ACHN (cell line): ENCODE data around the gene SYNC.
"Not testable (repeated sequence)": the region's sequence is repeated elsewhere in the genome, so short reads cannot be mapped to it uniquely, and the experiment has no call there.

Experiments used
- DNase-seq: peaks from one replicate; pipeline ENCODE4 v3.0.0-alpha.2; 2015
- in situ Hi-C: cut with HindIII; loops from 2 replicates; pipeline ENCODE4 v1.10.0; 2017; ENCODE audit warnings: low sequenced_read_pairs, low pct_ligation_motif_present, low pct_unique_long_range_greater_than_20kb

The SYNC gene

DNA sequence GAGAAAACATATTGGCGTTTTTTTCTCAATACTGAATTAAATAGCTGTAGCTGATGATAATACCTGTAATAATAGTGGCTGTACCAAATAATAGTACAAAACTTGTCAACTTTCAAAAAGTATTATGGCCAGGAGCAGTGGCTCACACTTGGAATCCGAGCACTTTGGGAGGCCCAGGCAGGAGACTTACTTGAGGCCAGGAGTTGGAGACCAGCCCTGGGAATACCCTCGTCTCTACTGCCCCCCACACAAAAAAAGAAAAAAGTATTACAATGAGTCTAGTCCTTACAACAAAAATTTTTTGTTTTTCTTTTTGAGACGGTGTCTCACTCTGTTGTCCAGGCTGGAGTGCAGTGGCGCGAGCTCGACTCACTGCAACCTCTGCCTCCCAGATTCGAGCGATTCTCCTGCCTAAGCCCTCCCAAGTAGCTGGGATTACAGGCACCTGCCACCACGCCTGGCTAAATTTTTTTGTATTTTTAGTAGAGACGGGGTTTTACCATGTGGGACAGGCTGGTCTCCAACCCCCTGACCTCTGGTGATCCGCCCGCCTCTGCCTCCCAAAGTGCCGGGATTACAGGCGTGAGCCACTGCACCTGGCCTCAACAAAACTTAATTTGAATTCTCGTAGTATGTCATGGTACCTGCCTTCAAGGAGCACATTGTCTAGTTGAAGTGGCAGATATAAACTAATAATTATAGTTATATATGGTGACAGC, 50.2 kb downstream of the SYNC start:
- in situ Hi-C loops, result no loop called here
- no peak for DNase-seq

DNA sequence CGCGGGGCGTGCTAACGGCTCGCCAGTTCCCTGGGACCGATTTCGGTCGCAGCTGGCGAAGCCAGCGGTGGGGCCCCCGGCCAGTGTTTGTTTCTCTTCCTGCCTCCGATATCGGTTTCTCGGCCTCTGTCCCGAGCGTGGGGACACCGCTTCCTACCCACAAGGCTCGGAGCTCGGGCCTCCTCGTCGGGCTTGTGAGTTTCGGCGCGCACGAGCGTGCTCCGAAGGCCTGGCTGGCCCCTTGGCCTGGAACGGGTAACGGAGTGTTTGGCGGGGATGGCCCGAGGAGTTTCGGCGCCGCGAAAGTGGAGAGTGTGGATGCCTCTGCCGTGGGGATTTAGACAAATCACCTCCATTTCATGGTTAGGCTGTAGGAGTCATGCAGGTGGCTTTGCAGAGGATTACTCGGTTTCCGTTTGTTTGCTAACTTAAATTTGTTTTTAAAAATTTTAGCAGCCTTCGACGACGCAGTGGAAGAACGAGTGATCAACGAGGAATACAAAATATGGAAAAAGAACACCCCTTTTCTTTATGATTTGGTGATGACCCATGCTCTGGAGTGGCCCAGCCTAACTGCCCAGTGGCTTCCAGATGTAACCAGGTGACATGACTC, 51.0 kb downstream of the SYNC start:
- peak; percentile 51 for DNase-seq
- in situ Hi-C loops, result no loop called here

DNA sequence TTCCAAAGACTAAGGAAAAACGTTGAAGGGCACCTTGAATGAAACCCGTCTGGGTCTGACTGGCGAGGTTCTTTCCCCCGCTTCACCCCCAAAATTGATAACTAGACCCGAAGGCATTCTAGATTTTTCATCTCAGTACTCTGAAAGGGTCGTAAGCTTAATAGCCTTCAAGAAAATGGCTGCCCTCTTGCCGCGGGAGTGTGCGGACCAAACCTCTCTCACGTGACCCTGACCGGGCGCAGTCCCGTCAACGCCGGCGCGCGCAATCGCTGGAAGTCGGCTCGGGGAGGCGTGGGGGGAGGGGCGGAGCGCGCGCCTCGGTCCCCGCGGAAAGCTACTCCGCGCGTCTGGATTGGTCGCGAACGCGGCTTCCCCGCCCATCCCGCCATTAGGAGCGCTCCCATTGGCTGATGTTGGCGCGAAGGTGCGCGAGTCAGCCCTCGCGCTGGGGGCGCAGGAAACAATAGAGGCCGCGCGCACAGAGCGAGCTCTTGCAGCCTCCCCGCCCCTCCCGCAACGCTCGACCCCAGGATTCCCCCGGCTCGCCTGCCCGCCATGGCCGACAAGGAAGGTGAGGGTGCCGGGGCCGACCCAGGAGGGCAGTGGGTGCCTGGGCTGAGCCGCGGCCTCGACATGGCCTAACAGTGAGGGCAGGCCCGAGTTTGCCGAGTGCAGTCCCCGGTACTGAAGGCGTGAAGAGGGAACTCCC, 51.7 kb downstream of the SYNC start, which contains the start of gene RBBP4:
Gene RBBP4 (plus strand): TSS at position 457 of the 709 bp plus-strand sequence. CDS start 99 bp downstream, at position 556.
- DNase-seq, result peak; percentile 95
- in situ Hi-C loops, result no loop called here

DNA sequence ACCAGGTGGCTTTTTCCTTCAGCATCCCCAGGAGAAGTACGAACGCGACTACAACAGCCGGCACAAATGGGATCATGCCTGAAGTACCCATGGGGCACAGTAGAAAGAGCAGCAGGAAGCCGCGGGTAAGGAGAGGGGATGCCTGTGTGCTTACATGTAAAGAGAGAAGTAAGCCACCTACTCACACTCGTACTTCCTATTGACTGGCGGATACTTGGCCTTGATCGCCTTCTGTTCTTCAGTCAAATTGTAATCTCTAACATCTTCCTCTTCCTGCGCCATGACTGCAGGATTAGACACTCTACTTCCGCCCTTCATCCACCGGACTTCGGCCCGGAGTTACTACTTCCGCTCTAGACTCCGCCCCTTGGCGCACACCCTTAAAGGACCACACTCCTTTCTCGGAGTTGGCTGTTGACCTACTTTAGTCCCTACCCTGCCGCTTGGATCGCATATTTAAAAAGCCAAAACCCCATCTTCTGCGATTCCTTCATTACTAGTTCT, 52.3 kb downstream of the SYNC start, which contains the start of gene ZBTB8OS:
Gene ZBTB8OS (minus strand): TSS at position 303 of the 504 bp plus-strand sequence. CDS start 21 bp downstream, at position 282.
- DNase-seq, result peak; percentile 91

DNA sequence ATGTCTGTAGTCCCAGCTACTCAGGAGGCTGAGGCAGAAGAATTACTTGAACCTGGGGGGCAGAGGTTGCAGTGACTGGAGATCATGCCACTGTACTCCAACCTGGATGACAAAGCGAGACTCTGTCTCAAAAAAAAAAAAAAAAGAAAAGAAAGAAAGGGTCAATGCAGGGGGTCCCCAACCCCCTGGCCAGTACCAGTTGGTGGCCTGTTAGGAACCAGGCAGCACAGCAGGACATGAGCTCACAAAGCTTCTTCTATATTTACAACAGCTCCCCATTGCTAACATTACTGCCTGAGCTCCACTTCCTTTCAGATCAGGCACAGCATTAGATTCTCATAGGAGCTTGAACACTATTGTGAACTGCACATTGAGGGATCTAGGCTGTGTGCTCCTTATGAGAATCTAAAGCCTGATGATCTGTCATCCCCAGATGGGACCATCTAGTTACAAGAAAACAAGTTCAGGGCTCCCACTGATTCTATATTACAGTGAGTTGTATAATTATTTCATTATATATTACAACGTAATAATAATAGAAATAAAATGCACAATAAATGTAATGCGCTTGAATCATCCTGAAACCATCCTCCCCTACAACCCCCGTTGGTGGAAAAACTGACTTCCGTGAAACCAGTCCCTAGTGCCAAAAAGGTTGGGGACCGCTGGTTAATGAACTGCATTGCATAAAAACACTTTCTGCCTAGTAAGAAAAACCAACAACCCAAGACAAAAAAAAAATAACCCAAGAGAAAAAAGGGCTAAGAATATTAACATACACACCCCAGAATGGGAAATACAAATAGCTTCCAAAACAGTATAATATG, 55.0 kb downstream of the SYNC start:
- in situ Hi-C loops, result no loop called here
- DNase-seq, result no peak

More for the DNA sequence above, 52.3 kb downstream of the SYNC start, which contains the start of gene ZBTB8OS:
- in situ Hi-C loops, result no loop called here

DNA sequence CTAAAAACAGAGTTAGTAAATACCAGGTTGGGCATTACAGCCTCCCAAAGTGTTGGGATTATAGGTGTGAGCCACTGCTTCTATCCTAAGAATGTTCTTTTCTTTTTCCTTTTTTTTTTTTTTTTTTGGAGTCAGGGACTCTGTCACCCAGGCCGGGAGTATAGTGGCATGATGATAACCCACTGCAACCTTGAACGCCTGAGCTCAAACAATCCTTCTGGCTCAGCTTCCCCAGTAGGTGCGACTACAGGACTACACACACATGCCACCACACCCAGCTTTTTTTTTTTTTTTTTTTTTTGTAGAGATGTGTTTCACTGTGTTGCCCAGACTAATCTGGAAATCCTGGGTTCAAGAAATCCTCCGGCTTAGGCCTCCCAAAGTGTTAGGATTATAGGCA, 58.1 kb downstream of the SYNC start:
- in situ Hi-C loops, result no loop called here
- DNase-seq, result no peak

DNA sequence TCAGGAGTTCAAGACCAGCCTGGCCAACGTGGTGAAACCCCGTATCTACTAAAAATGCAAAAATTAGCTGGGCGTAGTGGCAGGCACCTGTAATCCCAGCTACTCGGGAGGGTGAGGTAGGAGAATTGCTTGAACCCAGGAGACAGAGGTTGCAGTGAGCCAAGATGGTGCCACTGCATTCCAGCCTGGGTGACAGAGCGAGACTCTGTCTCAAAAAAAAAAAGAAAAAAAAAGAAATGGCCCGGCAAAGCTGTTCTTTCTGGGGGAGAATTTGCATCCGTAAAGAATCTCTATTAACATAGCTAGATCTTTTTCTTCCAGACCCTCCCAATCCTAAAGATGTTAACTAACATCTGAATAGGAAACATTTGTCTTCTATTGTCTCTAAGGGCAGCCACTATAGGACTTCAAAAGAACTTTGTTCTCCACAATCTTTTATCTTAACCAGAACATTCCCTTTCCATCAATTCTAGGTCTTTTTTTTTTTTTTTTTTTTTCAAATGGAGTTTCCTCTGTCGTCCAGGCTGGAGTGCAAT, 60.2 kb downstream of the SYNC start:
- DNase-seq, in situ Hi-C loops: not testable (repeated sequence)

DNA sequence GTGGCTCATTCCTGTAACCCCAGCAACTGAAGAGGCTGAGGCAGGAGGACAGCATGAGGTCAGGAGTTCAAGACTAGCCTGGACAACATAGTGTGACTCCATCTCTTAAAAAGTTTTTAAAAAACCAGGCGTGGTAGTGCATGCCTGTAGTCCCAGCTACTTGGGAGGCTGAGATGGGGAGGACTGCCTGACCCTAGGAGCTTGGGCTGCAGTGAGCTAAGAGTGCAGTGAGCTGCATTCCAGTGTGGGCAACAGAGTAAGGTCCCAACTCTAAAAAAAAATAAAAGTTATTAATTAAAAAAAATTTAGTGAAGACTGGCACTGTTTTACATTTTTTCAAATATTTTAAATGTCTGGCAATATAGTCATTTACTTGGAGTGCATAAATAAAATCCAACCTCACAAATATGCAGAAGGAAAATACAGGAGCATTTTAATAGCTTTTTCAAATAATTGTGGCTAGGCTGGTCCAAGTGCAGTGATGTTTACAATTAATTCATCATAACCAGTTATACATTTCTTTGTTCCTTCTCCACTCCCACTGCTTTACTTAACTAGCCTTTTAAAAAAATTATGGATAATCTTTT, 63.0 kb downstream of the SYNC start:
- in situ Hi-C loops, result no loop called here
- no peak for DNase-seq

DNA sequence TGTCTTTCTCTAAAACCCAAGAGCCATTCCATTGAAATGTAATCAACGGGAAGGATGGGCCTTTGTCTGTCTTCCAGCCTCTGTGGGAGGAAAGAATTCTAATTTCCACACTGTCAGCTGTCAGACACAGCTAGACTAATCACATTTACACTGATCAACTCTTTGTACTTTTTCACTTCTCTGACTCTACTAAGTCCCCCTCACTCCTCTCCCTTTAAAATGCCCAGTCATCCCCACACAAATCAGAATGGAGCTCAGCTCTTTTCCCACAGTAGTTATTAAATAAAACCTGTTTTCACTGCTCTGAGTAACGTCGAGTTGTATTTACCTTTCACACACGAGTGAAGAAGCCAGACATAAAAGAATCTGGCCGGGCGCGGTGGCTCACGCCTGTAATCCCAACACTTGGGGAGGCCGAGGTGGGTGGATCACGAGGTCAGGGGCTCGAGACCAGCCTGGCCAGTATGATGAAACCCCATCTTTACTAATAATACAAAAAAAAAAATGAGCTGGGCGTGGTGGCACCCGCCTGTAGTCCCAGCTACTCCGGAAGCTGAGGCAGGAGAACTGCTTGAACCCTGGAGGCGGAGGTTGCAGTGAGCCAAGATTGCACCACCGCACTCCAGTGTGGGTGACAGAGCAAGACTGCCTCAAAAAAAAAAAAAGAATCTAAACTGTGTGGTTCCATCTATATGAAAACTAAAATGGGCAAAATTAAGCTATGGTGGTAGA, 65.5 kb downstream of the SYNC start:
- DNase-seq, result no peak
- in situ Hi-C loops, result no loop called here

DNA sequence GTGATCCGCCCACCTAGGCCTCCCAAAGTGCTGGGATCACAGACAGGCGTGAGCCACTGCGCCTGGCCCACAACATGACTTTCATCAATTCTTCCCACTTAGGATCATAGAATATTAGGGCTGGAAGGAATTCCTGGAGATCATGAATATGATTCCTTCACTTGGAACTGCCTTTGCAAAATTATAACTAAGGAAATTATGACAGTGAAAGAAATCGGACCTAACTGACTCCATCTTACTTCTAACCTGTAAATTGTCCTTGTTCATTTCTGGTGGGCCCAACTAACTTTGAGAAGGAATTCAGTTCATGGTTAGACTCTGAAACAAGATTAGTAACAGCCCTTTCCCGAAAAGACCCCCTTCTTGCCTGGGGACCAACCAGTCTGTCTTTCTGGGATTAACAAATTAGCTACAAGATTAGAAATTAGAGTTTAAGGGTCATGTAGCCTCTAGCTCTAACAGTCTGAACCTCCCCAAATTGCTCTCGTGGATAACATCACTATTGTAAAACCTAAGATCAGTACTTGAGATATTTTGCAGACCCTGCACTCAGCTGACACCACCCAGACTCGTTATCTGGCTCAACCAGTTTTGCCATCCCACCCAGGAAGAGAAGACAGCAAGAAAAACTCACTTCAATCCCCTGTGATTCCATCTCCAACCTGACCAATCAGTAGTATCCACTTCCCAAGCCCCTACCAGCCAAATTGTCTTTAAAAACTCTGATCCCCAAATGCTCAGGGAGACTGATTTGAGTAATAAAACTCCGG, 66.9 kb downstream of the SYNC start:
- DNase-seq, result no peak
- in situ Hi-C loops, result no loop called here

DNA sequence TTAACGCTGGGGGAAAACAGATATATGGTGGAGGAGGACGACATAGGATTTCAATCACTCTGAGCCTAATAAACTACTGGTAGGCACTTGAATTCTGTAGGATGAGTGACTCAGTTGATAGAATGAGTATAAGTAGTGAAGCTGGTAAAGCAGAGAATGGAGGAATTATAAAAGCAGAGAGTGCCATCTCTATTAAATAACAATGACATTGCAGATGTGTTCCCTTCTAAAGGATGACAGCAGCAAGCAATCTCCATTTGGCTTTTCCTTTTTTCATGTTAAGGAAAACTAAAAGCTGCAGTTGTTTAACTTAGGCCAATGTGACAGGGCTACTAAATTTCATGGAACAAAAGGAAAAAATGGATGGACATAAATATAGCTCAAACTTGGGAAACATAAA, 69.7 kb downstream of the SYNC start:
- no peak for DNase-seq

DNA sequence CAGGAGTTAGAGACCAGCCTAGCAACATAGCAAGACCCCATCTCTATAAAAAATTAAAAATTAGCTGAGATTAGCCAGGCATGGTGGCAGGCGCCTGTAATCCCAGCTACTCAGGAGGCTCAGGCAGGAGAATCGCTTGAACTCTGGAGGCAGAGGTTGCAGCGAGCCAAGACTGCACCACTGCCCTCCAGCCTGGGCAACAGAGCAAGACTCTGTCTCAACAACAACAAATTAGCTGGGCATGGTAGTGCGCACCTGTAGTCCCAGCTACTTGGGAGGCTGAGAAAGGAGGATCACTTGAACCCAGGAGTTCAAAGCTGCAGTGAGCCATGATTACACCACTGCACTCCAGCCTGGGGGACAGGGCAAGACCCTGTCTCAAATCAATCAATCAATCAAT, 72.4 kb downstream of the SYNC start:
- in situ Hi-C loops, DNase-seq: not testable (repeated sequence)

More for the DNA sequence above, 69.7 kb downstream of the SYNC start:
- in situ Hi-C loops, result no loop called here
